ENCODE results near the gene TRIM41.
"Not testable (repeated sequence)": the region's sequence is repeated elsewhere in the genome, so short reads cannot be mapped to it uniquely, and the experiment has no call there.

Gene TRIM41

DNA sequence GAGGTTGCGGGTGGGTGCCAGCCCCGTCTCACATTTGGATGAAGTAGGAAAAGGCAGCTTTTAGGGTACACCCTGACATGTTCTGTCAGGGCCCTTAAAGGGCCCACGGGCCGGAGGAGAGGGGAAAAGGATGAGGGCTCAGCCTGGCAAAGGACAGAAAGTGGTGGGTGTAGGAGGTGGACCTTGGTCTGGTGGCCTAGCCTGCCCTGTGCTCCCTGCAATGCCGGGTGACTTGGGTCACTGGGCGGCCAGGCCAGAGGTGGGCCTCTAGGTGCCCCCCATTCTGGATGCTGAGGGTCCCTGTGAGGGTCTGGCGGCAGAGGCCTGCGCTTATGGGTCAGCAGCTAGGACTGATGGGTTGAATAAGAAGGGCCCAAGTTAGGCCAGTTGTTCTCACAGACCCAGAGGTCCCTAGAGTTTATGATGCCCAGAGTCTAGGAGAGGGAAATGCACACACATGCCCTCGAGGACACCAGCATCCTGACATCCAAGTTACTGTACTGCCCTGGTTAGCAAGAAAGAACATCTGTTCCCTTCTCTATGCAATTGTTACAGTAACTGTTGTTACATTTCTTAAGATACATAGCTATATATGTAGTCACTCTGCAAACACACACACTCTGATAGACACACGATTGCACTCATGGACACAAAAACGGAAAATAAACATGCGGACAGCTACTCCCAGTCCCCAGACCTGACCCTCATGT is 30.6 kb upstream of the TRIM41 start:
- no peak for DNase-seq (ENCODE audit: low read depth in 2 of 2)

DNA sequence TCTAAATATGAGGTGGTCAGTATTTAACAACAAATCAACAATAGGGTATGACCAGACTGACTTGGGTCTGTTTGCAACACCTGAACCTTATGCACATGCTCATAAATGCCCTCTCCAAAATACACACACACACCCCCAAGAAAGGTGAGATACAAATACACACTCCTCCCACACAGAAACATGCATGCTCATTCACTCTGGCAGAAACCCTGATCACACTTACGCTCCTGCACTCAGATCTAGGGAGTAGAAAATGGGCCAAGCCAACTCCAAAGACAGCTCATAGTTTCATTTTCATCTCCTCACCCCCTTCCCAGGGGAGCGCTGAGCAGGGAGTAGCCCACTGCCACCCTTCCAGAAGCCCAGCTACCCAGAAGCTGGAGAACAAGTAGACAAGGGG is 29.4 kb upstream of the TRIM41 start:
- no peak for DNase-seq (ENCODE audit: low read depth in 2 of 2)

DNA sequence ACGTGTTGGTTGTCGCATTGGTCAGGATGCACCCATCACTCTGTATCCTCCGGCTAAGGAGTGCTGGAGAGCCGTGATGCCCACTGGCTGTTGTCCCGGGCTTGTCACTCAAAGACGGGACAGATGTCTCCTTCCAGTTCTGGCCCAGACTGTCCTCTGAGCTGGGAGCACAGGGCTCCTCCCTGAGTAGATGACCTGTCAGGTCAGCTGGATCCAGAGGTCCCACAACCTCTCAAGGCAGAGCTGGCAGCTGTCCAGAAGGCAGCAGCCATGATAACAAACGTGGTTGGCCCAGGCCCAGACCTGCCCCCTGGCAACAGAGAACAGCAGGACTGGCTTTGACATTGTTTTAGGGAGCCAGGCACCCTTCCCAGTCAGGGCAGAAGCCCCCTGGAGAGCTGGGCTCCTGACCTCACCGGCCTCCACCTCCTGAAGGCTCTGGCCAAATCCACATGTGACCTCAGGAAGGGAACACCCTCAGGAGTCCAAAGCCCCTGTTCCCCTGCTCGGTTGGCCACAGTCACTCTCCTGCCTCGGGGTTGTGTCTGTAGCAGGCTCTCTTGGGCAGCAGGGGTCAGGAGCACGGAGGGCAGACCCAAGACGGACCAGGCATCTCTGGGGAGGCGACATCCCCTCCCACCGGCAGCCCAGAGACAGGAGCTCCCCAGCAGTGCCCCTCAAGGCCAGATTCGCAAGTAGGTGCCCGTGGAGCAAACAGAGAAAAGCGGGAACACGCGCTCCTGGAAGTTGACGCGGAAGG is 28.4 kb upstream of the TRIM41 start:
- DNase-seq (ENCODE audit: low read depth in 2 of 2), result no peak

DNA sequence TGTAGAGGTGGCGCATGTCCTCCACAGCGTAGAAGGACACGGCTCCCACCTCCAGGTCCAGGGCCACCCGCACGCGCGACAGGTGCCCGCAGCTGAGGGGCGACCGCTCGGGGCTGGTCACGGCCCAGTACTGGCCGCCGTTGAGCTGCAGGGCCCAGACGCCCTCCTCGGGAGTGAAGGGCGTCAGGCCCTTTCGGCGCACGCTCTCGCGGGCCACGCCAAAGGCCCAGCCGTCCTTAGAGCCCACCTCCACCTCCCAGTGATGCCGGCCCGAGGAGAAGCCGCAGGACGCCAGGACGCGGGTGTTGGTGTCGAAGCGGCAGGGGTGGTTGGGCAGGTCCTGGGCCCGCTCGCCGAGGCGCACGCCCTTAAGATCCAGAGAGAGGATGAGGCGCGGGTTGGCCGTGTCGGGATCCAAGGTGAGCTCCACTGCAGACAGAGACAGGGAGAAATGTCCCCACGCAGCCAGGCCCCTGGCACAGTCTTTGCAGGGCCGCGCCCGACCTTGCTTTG is 27.8 kb upstream of the TRIM41 start:
- DNase-seq (ENCODE audit: low read depth in 2 of 2), result no peak

DNA sequence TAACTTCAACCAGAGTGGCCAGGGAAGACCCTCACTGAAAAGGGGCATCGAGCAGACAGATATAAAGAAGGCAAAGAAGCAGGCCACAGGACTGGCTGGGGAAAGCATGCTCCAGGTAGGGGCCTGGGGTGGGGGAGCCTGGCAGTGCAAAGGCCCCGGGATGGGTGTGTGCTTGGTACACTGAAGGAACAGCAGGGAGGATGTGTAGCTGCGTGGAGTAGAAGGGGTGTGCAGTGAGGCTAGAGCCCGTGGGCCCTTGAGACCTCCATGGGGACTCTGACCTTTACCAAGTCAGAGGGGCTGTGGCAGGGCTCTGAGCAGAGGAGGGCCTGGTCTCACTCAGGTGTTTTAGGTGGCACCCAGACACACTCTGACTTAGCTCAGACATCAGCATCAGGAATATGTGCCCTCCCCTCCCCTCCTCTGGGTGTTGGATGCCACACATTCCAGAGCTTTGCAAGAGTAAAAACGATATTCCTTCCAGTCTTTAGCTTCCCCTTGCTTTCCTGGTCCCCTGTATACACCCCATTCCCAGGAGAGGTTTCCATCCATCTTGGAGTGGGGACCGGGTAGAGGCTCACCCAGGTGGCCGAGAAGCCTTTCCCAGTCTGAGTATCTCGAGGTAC is 25.6 kb upstream of the TRIM41 start:
- no peak for DNase-seq (ENCODE audit: low read depth in 2 of 2)

DNA sequence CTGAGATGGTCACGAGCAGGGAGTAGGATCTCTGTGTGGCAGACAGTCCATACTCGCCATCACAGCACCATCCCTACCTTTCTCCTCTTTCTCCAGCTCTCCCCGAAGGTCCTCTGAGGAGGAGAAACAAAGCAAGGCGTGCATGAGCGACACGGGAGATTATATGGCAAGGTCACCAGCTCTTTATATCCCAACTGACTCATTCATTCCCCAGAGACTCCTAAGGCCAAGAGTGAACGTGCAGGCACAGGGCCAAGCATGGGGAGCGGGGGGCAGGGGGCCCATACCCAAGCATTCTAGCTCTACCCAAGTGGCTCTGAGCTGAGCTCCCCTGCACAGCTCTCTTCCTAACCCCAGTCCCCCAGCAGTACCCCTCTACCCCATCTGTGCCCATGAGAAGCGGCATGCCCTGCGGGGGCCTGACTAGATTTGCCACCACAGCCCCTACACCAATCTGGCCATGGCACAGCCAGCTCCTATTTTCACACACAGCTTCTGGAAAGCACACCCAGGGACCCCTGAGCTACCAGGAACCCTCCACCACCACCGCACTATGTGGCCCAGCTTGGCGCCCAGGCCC is 24.9 kb upstream of the TRIM41 start:
- no peak for DNase-seq (ENCODE audit: low read depth in 2 of 2)

DNA sequence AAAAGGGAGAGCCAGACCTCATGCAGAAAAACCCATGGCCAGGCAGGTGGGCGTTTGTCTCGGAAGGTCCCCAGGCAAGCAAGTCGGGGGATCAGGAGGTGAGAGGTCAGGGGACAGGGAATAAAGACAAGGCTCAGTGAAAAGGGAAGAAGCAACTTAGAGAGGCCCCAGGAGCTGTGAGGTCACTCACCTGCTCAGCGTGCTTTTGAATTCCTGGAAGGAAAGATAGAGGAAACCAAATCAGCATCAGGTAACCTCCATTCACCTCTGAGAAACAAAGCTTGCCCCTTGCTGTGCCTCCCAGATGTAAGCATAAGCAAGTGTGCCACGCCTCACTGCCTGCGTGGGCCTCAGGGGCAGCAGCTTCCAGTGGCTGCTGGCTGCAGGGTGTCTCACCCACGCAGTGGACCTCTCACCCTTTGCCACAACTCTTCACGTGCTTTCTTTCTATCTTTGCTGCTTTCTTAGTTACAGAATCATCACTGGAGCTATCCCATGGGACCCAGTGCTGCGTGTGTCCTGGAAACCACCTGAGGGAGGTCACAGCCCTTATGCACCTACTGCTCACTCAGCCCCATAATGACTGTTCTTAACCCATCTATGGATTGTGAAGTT is 24.1 kb upstream of the TRIM41 start:
- DNase-seq (ENCODE audit: low read depth in 2 of 2), result no peak

DNA sequence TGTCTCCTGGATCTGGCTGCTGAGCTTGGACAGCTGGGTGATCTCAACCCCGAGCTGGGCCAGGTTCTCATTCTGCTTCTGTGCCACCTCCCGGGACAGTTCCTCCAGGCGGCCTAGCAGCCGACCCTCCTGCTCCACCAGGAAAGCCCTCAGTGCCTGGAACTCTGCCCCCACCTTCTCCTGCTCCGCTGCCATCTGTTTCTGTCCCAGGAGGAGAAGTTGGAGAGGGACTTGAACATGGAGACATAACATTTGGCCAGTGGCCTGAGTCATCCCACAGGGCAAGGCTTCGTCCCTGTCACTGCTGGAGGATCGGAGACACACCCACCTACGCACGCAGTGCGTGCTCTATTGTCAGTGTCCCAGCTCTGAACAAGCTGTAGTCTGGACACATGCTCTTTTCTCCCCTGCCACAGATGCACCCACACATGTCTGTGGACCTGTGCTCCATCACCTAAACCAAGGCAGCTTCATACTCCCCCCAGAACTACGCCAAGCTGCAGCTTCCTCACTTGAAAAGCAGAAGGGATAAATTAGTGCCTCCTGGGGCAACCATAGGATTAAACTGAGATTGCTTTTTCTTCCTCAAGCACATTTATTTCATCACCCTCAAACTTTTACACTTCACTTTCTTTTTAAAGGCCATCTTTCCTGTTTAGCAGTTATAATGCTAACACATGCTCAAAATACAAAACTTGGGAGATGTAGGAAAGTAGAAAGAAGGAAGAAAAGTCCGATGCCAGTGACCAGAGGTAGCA is 23.0 kb upstream of the TRIM41 start:
- DNase-seq (ENCODE audit: low read depth in 2 of 2), result no peak

DNA sequence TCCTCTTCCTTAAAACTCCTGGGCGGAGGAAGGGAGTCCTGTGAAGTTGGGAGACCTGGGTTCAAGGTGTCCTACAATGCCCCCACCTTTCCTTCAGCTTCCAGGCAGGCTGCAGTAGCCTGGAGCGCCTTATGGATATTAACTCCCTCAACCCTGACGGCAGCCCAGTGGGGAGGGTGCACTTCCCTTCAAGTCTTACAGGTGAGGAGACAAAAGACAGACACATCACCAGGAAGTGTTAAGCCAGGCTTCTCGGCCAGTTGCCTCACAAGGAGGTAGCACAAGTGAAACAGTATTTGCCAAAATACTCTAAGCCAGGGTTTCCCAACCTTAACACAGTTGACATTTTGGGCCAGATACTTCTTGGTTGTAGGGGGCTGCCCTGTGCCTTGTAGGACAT is 22.3 kb upstream of the TRIM41 start:
- no peak for DNase-seq (ENCODE audit: low read depth in 2 of 2)

DNA sequence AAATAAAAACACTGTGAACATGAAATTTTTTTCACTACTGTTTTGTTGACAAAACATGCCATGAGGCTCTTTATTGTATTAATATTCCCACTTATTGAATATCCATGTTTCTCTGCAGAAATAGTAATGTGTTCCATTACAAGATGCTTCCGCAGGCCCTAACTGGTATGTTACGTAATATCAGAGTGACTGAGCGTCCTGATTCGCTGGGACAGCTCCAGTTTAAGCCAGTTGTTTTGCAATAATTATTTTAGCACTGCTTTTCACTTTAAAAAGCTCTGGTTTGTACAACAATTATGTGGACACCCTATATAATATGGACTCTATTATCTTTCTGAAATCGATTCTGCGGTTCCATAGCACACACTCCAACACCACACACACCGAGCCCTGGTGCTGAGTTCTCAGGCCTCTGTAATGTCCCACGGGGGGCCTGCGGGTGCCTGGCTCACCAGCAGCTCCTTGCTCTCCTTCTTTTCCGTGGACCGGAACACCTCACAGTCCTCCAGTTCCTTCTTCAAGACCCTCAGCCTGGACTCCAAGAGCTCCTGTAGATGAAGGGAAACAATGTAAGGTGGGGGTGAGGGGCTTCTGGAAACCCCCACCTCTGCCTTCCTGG is 19.9 kb upstream of the TRIM41 start:
- no peak for DNase-seq (ENCODE audit: low read depth in 2 of 2)

DNA sequence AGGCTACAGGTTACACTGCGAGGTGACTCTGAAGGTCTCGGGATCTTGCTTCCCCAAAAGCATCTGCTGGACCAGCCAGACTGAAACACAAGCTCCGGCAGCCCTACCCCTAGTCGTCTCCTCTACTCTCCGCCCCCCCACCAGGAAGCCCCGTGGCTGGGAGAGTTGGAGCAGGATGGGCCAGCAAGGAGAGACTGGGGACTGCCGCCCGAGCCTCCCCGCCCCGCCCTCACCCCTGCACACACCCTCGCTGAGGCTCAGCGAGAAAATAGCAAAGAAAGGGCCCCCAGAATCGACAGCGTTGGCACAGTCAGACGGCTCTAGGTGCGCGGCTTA is 19.3 kb upstream of the TRIM41 start:
- no peak for DNase-seq (ENCODE audit: low read depth in 2 of 2)

DNA sequence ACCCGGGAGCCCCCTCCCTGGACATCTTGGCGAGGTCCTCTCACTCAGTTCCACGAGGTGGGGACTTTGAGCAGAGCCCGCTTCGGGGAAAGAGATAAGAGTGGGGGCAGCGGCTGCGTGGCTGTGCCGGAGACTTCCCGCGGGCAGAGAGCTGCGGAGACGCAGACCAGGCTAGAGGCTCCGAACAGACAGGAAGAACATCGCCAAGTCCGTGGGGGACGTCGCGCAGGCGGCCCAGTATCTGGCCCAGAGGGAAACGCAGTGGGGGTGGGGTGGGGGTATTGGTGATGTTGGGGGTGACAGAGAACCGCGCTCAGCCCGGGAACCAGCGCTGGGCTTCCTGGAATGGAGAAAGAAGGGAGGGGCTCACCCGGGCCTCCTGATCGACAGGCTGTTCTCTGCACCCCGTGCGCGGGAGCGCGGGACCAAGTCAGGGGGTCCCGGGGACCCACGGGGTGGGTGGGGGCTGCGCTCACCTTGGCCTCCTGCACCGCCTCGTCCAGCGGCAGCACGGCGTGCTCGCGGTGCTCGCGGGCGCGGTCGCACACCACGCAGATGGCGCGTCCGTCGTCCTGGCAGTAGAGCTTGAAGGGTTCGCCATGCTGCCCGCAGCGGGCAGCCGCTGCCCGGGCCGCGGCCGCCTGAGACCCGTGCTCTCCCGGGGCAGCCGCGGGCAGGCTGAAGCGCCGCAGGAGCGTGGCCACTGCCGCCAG is 18.8 kb upstream of the TRIM41 start:
- no peak for DNase-seq (ENCODE audit: low read depth in 2 of 2)

DNA sequence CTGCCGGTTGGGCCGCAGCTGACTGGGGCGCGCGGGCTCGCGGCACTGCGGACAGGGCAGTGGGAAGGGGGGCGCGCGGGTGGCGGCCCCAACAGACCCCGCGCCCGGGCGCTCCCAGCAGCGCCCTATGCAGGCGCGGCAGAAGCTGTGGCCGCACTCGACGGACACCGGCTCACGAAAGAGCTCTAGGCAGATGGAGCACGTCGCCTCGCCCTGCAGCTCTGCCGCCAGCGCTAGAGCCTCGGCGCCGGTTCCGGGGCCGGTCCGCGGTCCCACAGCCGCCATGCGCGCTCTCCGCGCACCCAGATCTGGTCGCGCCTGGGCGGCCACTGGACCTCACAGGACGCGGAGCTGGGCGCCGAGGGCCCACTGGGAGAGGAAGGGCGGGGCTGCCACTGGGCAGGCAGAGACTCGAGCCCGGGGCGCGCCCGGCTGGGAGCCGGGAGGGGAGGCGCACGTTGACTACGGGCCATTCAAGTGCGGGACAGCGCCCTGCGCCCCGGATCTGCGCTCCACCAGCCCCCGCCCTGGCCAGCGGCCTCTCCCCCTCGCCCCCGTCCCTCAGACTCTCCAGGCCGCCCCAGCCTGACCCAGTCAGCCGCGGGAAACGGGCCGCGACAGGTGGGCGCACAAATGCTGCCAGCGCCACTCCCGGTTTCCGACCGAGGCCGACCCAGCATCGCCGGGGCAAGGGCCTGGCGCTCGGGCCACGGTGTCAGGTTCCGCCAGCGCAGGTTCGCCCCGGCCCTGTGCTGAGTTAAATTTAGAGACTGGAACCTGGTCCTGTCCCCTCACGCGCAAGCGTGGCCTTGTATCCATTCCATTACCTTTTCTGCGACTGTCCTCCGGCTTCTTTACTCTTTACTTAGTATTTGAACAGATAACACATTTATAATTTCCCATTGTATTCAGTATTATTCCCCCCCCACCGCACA is 18.0 kb upstream of the TRIM41 start, which contains the start of gene TRIM7:
TRIM7 (minus strand) TSS at position 371 of the 935 bp plus-strand sequence; CDS start at position 285, 86 bp downstream.
- no peak for DNase-seq (ENCODE audit: low read depth in 2 of 2)

DNA sequence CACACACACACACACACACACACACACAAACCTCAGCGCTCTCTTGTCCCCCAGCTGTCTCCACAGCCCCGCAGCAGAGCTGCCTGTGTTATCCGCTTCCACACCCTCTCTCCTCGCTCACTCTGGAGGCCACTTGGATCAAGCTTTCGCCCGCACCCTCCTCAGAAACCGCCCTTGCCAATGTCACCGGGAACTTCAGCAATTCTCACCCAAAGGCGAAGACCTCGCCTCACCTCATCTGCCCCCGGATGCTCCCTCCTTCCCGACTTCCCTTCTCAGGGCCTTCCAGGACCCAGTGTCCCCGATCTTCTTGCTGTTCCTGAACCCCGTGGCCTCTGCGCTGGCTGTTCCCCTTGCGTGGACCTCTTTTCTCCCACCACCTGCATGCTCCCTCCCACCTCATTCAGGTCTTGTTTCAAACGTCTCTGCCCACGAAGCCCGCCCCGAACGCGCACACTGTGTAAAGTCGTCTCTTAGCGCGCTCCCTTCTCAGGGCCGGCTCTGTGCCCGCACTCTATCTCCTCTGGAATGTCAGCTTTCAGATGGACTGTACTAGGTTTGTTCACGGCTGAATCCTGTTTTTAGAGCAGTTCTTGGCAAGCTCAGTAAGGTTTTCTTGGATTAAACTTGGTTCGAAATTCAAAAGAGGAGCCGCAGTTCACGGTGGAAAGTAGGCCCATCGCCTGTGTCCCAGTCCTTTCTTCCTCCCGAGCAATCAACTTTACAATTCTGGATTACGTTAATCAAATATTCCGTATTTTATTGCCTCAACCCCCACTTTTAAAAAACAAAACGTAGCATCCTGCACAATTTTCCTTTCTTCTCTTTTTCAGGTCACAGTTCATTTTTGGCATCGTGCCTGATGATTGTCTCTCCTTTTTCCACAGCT is 17.1 kb upstream of the TRIM41 start:
- no peak for DNase-seq (ENCODE audit: low read depth in 2 of 2)

DNA sequence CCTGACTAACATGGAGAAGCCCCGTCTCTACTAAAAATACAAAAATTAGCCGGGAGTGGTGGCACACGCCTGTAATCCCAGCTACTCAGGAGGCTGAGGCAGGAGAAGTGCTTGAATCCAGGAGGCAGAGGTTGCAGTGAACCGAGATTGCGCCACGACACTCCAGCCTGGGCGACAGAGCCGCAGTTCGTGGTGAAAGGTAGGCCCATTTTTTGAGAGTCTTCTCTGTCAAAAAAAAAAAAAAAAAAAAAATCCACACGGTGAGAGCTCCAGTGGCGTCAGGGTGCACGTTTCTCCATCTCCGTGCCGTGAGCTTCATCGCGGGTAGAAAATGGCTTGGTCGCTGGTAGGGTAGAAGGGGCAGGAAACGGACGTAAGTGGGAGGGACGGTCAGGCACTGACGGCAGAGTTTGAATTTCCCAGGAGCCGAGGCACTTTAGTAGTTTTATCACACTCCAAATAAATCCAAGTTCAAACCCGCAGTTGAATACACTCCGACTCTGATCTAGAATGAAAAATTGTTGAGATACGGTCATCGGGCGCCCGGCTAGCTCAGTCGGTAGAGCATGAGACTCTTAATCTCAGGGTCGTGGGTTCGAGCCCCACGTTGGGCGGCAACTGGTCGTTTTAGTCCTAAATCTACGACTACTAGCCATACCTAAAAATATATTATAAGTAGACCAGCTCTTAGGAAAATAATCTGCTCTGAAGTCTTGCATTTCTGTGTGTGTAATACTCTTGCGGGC is 15.7 kb upstream of the TRIM41 start:
- no peak for DNase-seq (ENCODE audit: low read depth in 2 of 2)

DNA sequence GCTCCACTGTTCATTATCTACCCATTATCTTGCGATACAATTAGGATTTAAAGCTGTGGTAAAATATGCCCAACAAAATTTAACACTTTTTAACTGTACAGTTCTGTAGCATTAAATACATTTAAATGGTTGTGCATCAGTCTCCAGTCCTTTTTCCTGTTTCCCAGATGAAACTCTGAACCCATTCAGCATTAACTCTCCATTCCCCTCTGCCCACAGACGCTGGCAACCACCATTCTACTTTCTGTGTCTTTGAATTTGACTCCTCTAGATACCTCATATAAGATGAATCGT is 15.2 kb upstream of the TRIM41 start:
- DNase-seq (ENCODE audit: low read depth in 2 of 2), result no peak

DNA sequence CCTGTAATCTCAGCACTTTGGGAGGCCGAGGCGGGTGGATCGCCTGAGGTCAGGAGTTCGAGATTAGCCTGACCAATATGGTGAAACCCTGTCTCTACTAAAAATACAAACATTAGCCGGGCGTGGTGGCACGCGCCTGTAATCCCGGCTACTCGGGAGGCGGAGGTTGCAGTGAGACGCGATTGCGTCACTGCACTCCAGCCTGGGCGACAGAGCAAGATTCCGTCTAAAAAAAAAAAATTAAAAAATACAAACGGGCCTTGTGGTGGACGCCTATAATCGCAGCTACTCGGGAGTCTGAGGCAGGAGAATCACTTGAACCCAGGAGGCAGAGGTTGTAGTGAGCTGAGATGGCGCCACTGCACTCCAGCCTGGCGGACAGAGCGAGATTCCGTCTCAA is 14.1 kb upstream of the TRIM41 start:
- DNase-seq (ENCODE audit: low read depth in 2 of 2), result not testable (repeated sequence)

Measured in stimulated activated CD8-positive, alpha-beta memory T cell treated with anti-CD3 and anti-CD28 coated beads, Interleukin-7, amount 100 ng/mL, for 1 hour (primary cell).